ENCODE results near the gene SRRM2. TPM values are rescaled to one million over a fixed set of nuclear protein-coding genes. Genes with fewer than 3 reads are reported as not detected.

SRRM2 gene
- total RNA-seq, 1 experiment from 2014 or later: 617 TPM

DNA sequence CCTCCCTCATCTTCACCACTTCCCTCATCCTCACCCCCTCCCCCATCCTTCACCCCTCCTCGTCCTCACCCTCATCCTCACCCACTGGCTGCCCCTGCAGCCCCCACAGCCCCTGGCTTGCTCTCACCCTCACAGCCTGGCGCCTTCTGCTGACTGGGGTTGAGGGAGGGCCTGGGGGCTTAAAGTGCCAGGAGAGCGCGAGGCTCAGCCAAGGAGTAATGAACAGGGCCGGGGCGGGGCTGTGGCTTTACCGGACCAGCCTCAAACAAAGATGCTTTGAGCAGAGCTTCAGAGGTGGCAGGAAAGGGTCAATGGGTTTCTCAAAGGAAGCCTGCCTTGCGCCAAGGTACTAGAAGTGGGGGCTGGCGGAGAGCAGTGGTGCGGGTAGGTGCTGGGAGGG, 35.0 kb downstream of the SRRM2 start, which contains the start of gene PRSS33:
Gene PRSS33, minus strand, starts transcription at position 155 of the 400 bp plus-strand sequence. CDS start 1,013 bp downstream, outside the sequence.
- Histone ChIP-seq H3K27ac (ENCODE audit: low read length) (0 out of 2 replicates have a peak within 1 kb of the TSS, but pooled peaks have one; percentile 46), H3K9me3 (ENCODE audit: control insufficient read depth, insufficient read depth, low read depth, low read length) (no peaks in the 10 kb centered on the region), H3K27me3 (ENCODE audit: control insufficient read depth, insufficient read depth, low read length) (no peaks in the 10 kb centered on the region), H3K36me3 (ENCODE audit: control insufficient read depth, insufficient read depth, low read length) (no peaks in the 10 kb centered on the region), H3K4me1 (ENCODE audit: control insufficient read depth, insufficient read depth, low read length) (peaks cover 10% of the 10 kb centered on the region; the same call in 1 of the 2 replicates), H3K4me3 (ENCODE audit: low read depth in 2 of 2, low read length in 2 of 2) (no peak within 1 kb of the TSS)
- ATAC-seq: 0 out of 2 replicates have a peak, but pooled peaks have one; percentile 28
- BruUV-seq (replicated peaks): no TSS peak
- CTCF ChIA-PET: no interaction called here
- POLR2A ChIA-PET: no interaction called here
- TF ChIP-seq TCF7L2 (IDR thresholded peaks at IDR 0.05; ENCODE audit: low read depth, low read length) (no peak), POLR2AphosphoS5 (IDR thresholded peaks at IDR 0.05; ENCODE audit: low read depth, low read length) (no peak), SIN3A (IDR thresholded peaks at IDR 0.05; ENCODE audit: borderline replicate concordance, insufficient read depth, low read depth, low read length) (no peak)
- TF ChIP-seq, protein P1, sequence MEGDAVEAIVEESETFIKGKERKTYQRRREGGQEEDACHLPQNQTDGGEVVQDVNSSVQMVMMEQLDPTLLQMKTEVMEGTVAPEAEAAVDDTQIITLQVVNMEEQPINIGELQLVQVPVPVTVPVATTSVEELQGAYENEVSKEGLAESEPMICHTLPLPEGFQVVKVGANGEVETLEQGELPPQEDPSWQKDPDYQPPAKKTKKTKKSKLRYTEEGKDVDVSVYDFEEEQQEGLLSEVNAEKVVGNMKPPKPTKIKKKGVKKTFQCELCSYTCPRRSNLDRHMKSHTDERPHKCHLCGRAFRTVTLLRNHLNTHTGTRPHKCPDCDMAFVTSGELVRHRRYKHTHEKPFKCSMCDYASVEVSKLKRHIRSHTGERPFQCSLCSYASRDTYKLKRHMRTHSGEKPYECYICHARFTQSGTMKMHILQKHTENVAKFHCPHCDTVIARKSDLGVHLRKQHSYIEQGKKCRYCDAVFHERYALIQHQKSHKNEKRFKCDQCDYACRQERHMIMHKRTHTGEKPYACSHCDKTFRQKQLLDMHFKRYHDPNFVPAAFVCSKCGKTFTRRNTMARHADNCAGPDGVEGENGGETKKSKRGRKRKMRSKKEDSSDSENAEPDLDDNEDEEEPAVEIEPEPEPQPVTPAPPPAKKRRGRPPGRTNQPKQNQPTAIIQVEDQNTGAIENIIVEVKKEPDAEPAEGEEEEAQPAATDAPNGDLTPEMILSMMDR (IDR thresholded peaks at IDR 0.05): no peak
- TF ChIP-seq, protein P2, sequence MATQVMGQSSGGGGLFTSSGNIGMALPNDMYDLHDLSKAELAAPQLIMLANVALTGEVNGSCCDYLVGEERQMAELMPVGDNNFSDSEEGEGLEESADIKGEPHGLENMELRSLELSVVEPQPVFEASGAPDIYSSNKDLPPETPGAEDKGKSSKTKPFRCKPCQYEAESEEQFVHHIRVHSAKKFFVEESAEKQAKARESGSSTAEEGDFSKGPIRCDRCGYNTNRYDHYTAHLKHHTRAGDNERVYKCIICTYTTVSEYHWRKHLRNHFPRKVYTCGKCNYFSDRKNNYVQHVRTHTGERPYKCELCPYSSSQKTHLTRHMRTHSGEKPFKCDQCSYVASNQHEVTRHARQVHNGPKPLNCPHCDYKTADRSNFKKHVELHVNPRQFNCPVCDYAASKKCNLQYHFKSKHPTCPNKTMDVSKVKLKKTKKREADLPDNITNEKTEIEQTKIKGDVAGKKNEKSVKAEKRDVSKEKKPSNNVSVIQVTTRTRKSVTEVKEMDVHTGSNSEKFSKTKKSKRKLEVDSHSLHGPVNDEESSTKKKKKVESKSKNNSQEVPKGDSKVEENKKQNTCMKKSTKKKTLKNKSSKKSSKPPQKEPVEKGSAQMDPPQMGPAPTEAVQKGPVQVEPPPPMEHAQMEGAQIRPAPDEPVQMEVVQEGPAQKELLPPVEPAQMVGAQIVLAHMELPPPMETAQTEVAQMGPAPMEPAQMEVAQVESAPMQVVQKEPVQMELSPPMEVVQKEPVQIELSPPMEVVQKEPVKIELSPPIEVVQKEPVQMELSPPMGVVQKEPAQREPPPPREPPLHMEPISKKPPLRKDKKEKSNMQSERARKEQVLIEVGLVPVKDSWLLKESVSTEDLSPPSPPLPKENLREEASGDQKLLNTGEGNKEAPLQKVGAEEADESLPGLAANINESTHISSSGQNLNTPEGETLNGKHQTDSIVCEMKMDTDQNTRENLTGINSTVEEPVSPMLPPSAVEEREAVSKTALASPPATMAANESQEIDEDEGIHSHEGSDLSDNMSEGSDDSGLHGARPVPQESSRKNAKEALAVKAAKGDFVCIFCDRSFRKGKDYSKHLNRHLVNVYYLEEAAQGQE (IDR thresholded peaks at IDR 0.05; ENCODE audit: insufficient read depth in 1 of 2, low read depth in 2 of 2, low read length in 1 of 2): no peak
- intact Hi-C loops (cut with micrococcal nuclease; ENCODE audit: unreplicated experiment) (no loop called here), in situ Hi-C loops (cut with HindIII; ENCODE audit: low pct_unique_long_range_greater_than_20kb, low sequenced_read_pairs) (no loop called here)
- DNase-seq (ENCODE audit: low read depth, low spot score): no peak

DNA sequence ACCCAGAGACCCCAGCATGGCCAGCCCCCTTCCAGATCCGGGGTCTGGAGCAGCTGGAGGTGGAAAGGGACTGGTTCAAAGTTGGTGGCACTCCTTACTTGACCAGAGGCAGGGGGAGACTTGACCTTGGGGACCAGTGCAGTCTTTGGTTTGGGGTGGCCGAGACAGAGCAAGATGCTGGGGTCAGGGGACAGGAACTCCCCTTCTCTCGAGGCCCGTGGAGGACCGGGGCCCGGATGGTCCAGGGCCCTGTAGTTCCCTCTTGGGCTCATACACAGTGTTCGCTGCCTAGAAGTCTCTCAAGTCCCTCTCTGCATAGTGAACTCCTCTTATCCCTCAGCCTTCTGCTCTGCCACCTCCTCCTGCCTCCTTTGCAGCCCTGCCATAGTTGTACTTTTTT, 35.5 kb downstream of the SRRM2 start:
- peaks cover 10% of the 10 kb centered on the region; the same call in 1 of the 2 replicates for H3K4me1 ChIP-seq (ENCODE audit: control insufficient read depth, insufficient read depth, low read length)
- BruUV-seq (replicated peaks): no TSS peak
- H3K27ac ChIP-seq (ENCODE audit: low read length): no peak overlapping the region
- H3K9me3 ChIP-seq (ENCODE audit: control insufficient read depth, insufficient read depth, low read depth, low read length): no peaks in the 10 kb centered on the region
- no peaks in the 10 kb centered on the region for H3K36me3 ChIP-seq (ENCODE audit: control insufficient read depth, insufficient read depth, low read length)
- POLR2A ChIA-PET: no interaction called here
- CTCF ChIA-PET: no interaction called here
- intact Hi-C loops (cut with micrococcal nuclease; ENCODE audit: unreplicated experiment) (no loop called here), in situ Hi-C loops (cut with HindIII; ENCODE audit: low pct_unique_long_range_greater_than_20kb, low sequenced_read_pairs) (no loop called here)
- DNase-seq (ENCODE audit: low read depth, low spot score): no peak
- no peaks in the 10 kb centered on the region for H3K27me3 ChIP-seq (ENCODE audit: control insufficient read depth, insufficient read depth, low read length)
- TF ChIP-seq, protein P2 (IDR thresholded peaks at IDR 0.05; ENCODE audit: insufficient read depth in 1 of 2, low read depth in 2 of 2, low read length in 1 of 2): no peak
- TF ChIP-seq TCF7L2 (IDR thresholded peaks at IDR 0.05; ENCODE audit: low read depth, low read length): no peak
- TF ChIP-seq, protein P1 (IDR thresholded peaks at IDR 0.05): no peak
- no peak for TF ChIP-seq POLR2AphosphoS5 (IDR thresholded peaks at IDR 0.05; ENCODE audit: low read depth, low read length)
- TF ChIP-seq SIN3A (IDR thresholded peaks at IDR 0.05; ENCODE audit: borderline replicate concordance, insufficient read depth, low read depth, low read length): no peak
- no peak overlapping the region for H3K4me3 ChIP-seq (ENCODE audit: low read depth in 2 of 2, low read length in 2 of 2)
- no peak for ATAC-seq

All from Panc1 (cell line).